SU-DHL-6 (cell line): ENCODE measurements around the gene ARCN1.

ENCODE experiments used
- CTCF ChIP-seq: fragments of 200-600 bp; sonication (generic); IDR thresholded peaks from one replicate; pipeline ENCODE4 v1.5.1; 2017; ENCODE audit warnings: antibody characterized with exemption, mild to moderate bottlenecking, low read length, moderate library complexity; ENCODE audit not compliant: insufficient read depth, poor library complexity, severe bottlenecking
- EZH2phosphoT487 ChIP-seq: fragments of 200-600 bp; sonication (generic), shearing (Covaris generic); conservative IDR thresholded peaks from 2 replicates; pipeline ENCODE4 v1.6.1; 2018; ENCODE audit warnings: mild to moderate bottlenecking, antibody characterized with exemption, low read length, moderate library complexity, mixed read lengths

- TF ChIP-seq CTCF (no peak), EZH2phosphoT487 (no peak)
These were observed 24.3 kb downstream of the ARCN1 start for GRCh38 chr11:118596224-118597146.
